SK-N-SH (cell line): ENCODE results near the gene EBLN1.

ENCODE experiments used
- CHD2 ChIP-seq: fragments of 150-350 bp; IDR thresholded peaks from 2 replicates; pipeline ENCODE4 v1.6.1; 2018; ENCODE audit warnings: low read length; ENCODE audit not compliant: partially characterized antibody
- EP300 ChIP-seq, 2 experiments: IDR thresholded peaks; 2 replicates each; pipeline versions ENCODE4 v1.4.0 to v1.6.1; 2012; ENCODE audit warnings: borderline replicate concordance in 1 of 2, low read depth in 1 of 2, low read length in 1 of 2
- JUND ChIP-seq: IDR thresholded peaks from 2 replicates; pipeline ENCODE4 v1.4.0; 2012
- MXI1 ChIP-seq: IDR thresholded peaks from 2 replicates; pipeline ENCODE4 v1.6.1; 2012; ENCODE audit warnings: mild to moderate bottlenecking, low read depth, low read length, improper control_type of control experiment
- NRF1 ChIP-seq: IDR thresholded peaks from 2 replicates; pipeline ENCODE4 v1.6.1; 2012; ENCODE audit warnings: low read depth, mild to moderate bottlenecking, low read length
- POLR2AphosphoS5 ChIP-seq: IDR thresholded peaks from 2 replicates; pipeline ENCODE4 v1.6.1; 2012; ENCODE audit warnings: low read depth, low read length
- RAD21 ChIP-seq: IDR thresholded peaks from 2 replicates; pipeline ENCODE4 v1.6.1; 2012; ENCODE audit warnings: mild to moderate bottlenecking, low read length
- TEAD4 ChIP-seq: IDR thresholded peaks from 2 replicates; pipeline ENCODE4 v1.4.0; 2012; ENCODE audit warnings: mild to moderate bottlenecking, borderline replicate concordance; ENCODE audit not compliant: insufficient read depth
- USF2 ChIP-seq: fragments of 150-350 bp; IDR thresholded peaks from 2 replicates; pipeline ENCODE4 v1.6.1; 2017; ENCODE audit warnings: antibody characterized with exemption, low read length, low read depth, borderline replicate concordance
- YY1 ChIP-seq: IDR thresholded peaks from 2 replicates; pipeline ENCODE4 v1.4.0; 2012; ENCODE audit warnings: low read depth, mild to moderate bottlenecking
- TF ChIP-seq, protein P1 (sequence below): fragments of 200-600 bp; sonication (generic); IDR thresholded peaks from 2 replicates; pipeline ENCODE4 v1.6.1; 2017; ENCODE audit warnings: antibody characterized with exemption, mild to moderate bottlenecking, moderate library complexity
- TF ChIP-seq, protein P2 (sequence below): IDR thresholded peaks from 2 replicates; pipeline ENCODE4 v1.4.0; 2012; ENCODE audit warnings: low read depth
- TF ChIP-seq, protein P3 (sequence below): IDR thresholded peaks from 2 replicates; pipeline ENCODE4 v1.4.0; 2012; ENCODE audit warnings: low read depth, borderline replicate concordance
- TF ChIP-seq, protein P4 (sequence below): IDR thresholded peaks from 2 replicates; pipeline ENCODE4 v1.4.0; 2012; ENCODE audit warnings: low read depth, borderline replicate concordance

DNA sequence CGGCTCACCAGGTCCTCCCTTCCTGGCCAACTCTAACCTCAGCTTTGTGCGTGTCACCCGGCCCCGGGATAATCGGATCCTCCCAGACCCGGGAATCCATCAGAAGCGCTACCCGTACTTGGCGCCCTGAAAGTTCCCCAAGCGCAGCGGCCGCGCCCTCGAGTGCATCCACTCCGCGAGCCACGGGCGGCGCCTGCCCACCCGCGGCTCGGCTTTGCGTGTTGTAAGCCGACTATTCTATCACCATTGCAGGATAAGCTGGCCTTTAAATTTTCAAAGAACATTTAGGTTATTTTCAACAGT, 35.7 kb upstream of the EBLN1 start:
- TF ChIP-seq, protein P1, sequence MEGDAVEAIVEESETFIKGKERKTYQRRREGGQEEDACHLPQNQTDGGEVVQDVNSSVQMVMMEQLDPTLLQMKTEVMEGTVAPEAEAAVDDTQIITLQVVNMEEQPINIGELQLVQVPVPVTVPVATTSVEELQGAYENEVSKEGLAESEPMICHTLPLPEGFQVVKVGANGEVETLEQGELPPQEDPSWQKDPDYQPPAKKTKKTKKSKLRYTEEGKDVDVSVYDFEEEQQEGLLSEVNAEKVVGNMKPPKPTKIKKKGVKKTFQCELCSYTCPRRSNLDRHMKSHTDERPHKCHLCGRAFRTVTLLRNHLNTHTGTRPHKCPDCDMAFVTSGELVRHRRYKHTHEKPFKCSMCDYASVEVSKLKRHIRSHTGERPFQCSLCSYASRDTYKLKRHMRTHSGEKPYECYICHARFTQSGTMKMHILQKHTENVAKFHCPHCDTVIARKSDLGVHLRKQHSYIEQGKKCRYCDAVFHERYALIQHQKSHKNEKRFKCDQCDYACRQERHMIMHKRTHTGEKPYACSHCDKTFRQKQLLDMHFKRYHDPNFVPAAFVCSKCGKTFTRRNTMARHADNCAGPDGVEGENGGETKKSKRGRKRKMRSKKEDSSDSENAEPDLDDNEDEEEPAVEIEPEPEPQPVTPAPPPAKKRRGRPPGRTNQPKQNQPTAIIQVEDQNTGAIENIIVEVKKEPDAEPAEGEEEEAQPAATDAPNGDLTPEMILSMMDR: no peak
- TF ChIP-seq TEAD4 (no peak), USF2 (no peak), EP300 (IDR thresholded peaks at IDR 0.05; ENCODE audit: borderline replicate concordance in 1 of 2, low read depth in 1 of 2, low read length in 1 of 2) (no peak), RAD21 (no peak), JUND (no peak), YY1 (no peak), POLR2AphosphoS5 (no peak), MXI1 (no peak), NRF1 (no peak), CHD2 (no peak)
- TF ChIP-seq, protein P2, sequence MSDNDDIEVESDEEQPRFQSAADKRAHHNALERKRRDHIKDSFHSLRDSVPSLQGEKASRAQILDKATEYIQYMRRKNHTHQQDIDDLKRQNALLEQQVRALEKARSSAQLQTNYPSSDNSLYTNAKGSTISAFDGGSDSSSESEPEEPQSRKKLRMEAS: no peak
- TF ChIP-seq, protein P3, sequence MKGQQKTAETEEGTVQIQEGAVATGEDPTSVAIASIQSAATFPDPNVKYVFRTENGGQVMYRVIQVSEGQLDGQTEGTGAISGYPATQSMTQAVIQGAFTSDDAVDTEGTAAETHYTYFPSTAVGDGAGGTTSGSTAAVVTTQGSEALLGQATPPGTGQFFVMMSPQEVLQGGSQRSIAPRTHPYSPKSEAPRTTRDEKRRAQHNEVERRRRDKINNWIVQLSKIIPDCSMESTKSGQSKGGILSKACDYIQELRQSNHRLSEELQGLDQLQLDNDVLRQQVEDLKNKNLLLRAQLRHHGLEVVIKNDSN: no peak
- TF ChIP-seq, protein P4, sequence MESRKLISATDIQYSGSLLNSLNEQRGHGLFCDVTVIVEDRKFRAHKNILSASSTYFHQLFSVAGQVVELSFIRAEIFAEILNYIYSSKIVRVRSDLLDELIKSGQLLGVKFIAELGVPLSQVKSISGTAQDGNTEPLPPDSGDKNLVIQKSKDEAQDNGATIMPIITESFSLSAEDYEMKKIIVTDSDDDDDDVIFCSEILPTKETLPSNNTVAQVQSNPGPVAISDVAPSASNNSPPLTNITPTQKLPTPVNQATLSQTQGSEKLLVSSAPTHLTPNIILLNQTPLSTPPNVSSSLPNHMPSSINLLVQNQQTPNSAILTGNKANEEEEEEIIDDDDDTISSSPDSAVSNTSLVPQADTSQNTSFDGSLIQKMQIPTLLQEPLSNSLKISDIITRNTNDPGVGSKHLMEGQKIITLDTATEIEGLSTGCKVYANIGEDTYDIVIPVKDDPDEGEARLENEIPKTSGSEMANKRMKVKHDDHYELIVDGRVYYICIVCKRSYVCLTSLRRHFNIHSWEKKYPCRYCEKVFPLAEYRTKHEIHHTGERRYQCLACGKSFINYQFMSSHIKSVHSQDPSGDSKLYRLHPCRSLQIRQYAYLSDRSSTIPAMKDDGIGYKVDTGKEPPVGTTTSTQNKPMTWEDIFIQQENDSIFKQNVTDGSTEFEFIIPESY: no peak
